Loucy (cell line): ENCODE data around the gene RPAP2.

Experiments
- H2AFZ ChIP-seq: fragments of 200-600 bp; sonication (generic); 2 replicates; pipeline ENCODE4 v1.6.0; 2016; ENCODE audit warnings: antibody characterized with exemption, mild to moderate bottlenecking, low read length, moderate library complexity
- H3F3A ChIP-seq: fragments of 200-600 bp; 2 replicates; pipeline ENCODE4 v1.6.0; 2016; ENCODE audit warnings: antibody characterized with exemption, low read depth, mild to moderate bottlenecking
- H3K27me3 ChIP-seq: fragments of 200-600 bp; sonication (generic); 2 replicates; pipeline ENCODE4 v1.6.1; 2014; ENCODE audit warnings: low read length, mild to moderate bottlenecking; ENCODE audit not compliant: insufficient read depth, poor library complexity, severe bottlenecking
- H3K36me3 ChIP-seq: fragments of 200-600 bp; sonication (generic); 2 replicates; pipeline ENCODE4 v1.6.1; 2016; ENCODE audit warnings: low read length; ENCODE audit not compliant: insufficient read depth
- H3K4me1 ChIP-seq: fragments of 200-600 bp; sonication (generic); 2 replicates; pipeline ENCODE4 v1.5.1; 2014; ENCODE audit warnings: low read length, mild to moderate bottlenecking; ENCODE audit not compliant: insufficient read depth, poor library complexity, severe bottlenecking
- H3K4me2 ChIP-seq: fragments of 200-600 bp; sonication (generic); 2 replicates; pipeline ENCODE4 v1.6.0; 2014; ENCODE audit warnings: antibody characterized with exemption, low read length, low read depth, mild to moderate bottlenecking; ENCODE audit not compliant: poor library complexity, severe bottlenecking
- H3K4me3 ChIP-seq: fragments of 200-600 bp; sonication (generic); 2 replicates; pipeline ENCODE4 v1.5.1; 2014; ENCODE audit warnings: low read length, mild to moderate bottlenecking, mixed read lengths; ENCODE audit not compliant: poor library complexity, severe bottlenecking
- H3K79me2 ChIP-seq: fragments of 200-600 bp; sonication (generic); 2 replicates; pipeline ENCODE4 v1.6.1; 2014; ENCODE audit warnings: low read length; ENCODE audit not compliant: insufficient read depth
- H3K9ac ChIP-seq: fragments of 200-600 bp; sonication (generic); 2 replicates; pipeline ENCODE4 v1.6.0; 2014; ENCODE audit warnings: mild to moderate bottlenecking, low read depth, low read length, moderate library complexity; ENCODE audit not compliant: poor library complexity, severe bottlenecking
- H3K9me2 ChIP-seq: fragments of 200-600 bp; sonication (generic); replicated peaks from 2 replicates; pipeline ENCODE4 v1.6.1; 2016; ENCODE audit warnings: low read depth, low read length, mixed read lengths
- H3K9me3 ChIP-seq: fragments of 200-600 bp; sonication (generic); 2 replicates; pipeline ENCODE4 v1.6.1; 2014; ENCODE audit warnings: mild to moderate bottlenecking, antibody characterized with exemption, low read length, low read depth; ENCODE audit not compliant: insufficient read depth
- H4K20me1 ChIP-seq: fragments of 200-600 bp; sonication (generic); 2 replicates; pipeline ENCODE4 v1.6.0; 2014; ENCODE audit warnings: antibody characterized with exemption, low read length, mild to moderate bottlenecking; ENCODE audit not compliant: insufficient read depth, poor library complexity, severe bottlenecking
- EZH2phosphoT487 ChIP-seq: fragments of 200-600 bp; IDR thresholded peaks from 2 replicates; pipeline ENCODE4 v1.6.1; 2018; ENCODE audit warnings: antibody characterized with exemption, mild to moderate bottlenecking, moderate library complexity, borderline replicate concordance
- TF ChIP-seq, protein P1 (sequence below): fragments of 200-600 bp; sonication (generic); conservative IDR thresholded peaks from 2 replicates; pipeline ENCODE4 v1.5.1; 2014; ENCODE audit warnings: mild to moderate bottlenecking, antibody characterized with exemption, low read length

RPAP2 gene

DNA sequence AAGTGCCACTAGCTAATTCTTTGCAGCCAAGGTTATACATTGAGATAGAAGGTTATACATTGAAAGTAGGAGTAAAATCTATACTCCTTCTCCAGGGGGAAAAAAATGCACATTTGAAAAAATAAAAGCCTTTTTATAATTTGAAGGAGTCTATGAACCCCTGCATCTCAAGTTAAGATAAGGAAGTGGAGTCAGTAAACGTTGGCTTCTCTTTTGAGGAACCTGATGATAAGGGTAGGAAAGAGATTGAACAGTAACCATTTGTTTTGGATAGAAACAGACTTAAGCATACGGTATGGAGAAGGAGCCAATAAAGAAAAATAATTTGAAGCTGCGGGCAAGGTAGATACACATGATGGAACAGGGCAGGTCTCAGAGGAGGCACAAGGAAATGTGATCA, 64.1 kb downstream of the RPAP2 start:
- Histone ChIP-seq H3K9me3 (no peaks in the 10 kb centered on the region), H3K27me3 (no peaks in the 10 kb centered on the region), H2AFZ (no peak overlapping the region), H4K20me1 (no peaks in the 10 kb centered on the region), H3F3A (no peaks in the 10 kb centered on the region), H3K9ac (no peak overlapping the region), H3K9me2 (no peaks in the 10 kb centered on the region), H3K4me2 (no peak overlapping the region), H3K79me2 (no peaks in the 10 kb centered on the region), H3K4me1 (peaks cover 13% of the 10 kb centered on the region), H3K36me3 (peaks cover 11% of the 10 kb centered on the region; the same call in 1 of the 2 replicates), H3K4me3 (no peak overlapping the region)
- TF ChIP-seq, protein P1, sequence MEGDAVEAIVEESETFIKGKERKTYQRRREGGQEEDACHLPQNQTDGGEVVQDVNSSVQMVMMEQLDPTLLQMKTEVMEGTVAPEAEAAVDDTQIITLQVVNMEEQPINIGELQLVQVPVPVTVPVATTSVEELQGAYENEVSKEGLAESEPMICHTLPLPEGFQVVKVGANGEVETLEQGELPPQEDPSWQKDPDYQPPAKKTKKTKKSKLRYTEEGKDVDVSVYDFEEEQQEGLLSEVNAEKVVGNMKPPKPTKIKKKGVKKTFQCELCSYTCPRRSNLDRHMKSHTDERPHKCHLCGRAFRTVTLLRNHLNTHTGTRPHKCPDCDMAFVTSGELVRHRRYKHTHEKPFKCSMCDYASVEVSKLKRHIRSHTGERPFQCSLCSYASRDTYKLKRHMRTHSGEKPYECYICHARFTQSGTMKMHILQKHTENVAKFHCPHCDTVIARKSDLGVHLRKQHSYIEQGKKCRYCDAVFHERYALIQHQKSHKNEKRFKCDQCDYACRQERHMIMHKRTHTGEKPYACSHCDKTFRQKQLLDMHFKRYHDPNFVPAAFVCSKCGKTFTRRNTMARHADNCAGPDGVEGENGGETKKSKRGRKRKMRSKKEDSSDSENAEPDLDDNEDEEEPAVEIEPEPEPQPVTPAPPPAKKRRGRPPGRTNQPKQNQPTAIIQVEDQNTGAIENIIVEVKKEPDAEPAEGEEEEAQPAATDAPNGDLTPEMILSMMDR = no peak

DNA sequence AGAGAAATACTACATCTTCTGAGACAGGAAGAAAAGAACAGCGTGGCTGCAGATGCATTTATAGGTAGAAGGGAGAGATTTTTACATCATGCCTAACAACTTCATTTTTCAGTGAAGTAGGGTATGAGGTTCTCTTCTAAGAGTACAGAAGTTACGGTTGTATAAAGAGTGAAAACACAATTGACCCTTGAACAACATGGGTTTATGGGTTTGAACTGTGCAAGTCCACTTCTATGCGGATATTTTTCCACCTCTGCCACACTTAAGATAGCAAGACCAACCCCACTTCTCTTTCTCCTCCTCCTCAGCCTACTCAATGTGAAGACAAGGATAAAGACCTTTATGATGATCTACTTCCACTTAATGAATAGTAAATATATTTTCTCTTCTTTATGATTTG, 64.5 kb downstream of the RPAP2 start:
- Histone ChIP-seq H3K9me3 (no peaks in the 10 kb centered on the region), H3K27me3 (no peaks in the 10 kb centered on the region), H2AFZ (no peak overlapping the region), H3K9ac (no peak overlapping the region), H3K4me2 (no peak overlapping the region), H3K9me2 (no peaks in the 10 kb centered on the region), H3K4me3 (no peak overlapping the region), H3F3A (no peaks in the 10 kb centered on the region), H4K20me1 (no peaks in the 10 kb centered on the region), H3K79me2 (no peaks in the 10 kb centered on the region), H3K36me3 (peaks cover 10% of the 10 kb centered on the region; the same call in 1 of the 2 replicates), H3K4me1 (peaks cover 13% of the 10 kb centered on the region)
- TF ChIP-seq, protein P1 = no peak
- TF ChIP-seq EZH2phosphoT487 = no peak

DNA sequence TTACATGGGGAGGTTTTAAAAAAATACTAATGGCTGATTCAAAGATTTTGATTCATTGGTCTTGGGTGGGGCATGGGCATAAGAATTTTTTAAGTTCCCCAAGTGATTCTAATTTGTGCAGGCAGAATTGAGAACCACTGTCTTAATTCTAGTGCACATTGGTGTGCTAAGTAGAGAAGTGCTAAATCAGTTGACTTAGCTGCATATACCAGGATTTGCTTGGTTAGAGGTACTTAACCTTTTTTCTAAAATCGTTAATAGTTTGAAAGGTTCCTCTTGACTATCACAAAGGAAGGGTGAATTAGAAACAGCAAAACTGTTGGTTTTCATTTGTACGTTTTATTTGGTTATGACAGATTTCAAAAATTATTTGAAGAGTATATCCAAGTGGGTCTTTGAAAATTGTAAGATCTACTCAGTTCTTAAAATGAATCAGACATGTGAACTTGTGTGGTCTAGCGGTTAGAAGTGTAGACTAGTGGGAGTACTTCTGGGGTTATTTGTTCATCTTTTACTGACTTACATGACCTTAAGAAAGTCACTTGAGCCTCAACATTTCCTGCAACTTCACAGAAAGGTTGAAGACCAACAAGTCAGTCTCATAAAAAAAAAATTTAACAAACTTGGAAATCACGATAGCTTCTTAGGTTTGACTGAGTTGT, 66.7 kb downstream of the RPAP2 start:
- Histone ChIP-seq H3F3A (no peaks in the 10 kb centered on the region), H3K4me3 (no peak overlapping the region), H3K9me2 (no peaks in the 10 kb centered on the region), H3K4me2 (no peak overlapping the region), H3K4me1 (peaks cover 13% of the 10 kb centered on the region), H3K9me3 (no peaks in the 10 kb centered on the region), H3K9ac (no peak overlapping the region), H2AFZ (no peak overlapping the region), H3K27me3 (no peaks in the 10 kb centered on the region), H3K79me2 (no peaks in the 10 kb centered on the region), H4K20me1 (no peaks in the 10 kb centered on the region), H3K36me3 (no peaks in the 10 kb centered on the region)
- TF ChIP-seq, protein P1 = no peak
- TF ChIP-seq EZH2phosphoT487 = no peak
